Measurements from ENCODE around the gene CYP46A1.
A peak's percentile ranks its signal among the peaks of the same experiment; 100 is the strongest.

The CYP46A1 gene

GRCh38 chr14:99673305-99674063 lies 10.6 kb upstream of the CYP46A1 start:
- no peak for DNase-seq (ENCODE audit: low read depth in 2 of 2)

DNA sequence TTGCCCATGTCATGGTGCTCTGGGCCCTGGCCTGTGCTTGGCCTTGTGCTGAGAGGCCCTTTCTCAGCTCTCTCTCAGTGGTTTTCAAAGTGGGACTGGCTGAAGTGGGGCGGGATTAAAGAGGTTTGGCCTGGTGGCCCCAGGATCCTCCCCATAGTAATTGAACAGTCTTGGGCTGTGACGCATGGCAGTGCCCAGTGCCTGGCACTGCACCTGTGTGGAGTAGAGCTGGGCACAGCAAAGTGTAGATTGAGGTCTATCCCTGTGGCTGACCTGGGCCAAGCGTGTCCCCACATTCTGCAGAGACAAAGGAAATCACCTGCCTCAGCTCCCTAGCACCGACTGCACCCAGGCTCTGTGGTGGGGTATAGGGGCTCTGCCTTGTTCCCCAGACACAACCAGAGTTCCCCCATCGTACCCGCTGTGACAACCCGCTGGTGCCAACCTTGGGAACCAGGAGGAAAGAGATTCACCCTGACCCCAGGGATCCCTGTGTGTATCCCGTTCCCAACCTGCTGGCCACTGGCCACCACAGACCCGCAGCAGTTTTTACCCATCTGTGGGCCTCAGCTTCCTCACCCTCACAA lies 9.9 kb upstream of the CYP46A1 start:
- DNase-seq (ENCODE audit: low read depth in 2 of 2): no peak

DNA sequence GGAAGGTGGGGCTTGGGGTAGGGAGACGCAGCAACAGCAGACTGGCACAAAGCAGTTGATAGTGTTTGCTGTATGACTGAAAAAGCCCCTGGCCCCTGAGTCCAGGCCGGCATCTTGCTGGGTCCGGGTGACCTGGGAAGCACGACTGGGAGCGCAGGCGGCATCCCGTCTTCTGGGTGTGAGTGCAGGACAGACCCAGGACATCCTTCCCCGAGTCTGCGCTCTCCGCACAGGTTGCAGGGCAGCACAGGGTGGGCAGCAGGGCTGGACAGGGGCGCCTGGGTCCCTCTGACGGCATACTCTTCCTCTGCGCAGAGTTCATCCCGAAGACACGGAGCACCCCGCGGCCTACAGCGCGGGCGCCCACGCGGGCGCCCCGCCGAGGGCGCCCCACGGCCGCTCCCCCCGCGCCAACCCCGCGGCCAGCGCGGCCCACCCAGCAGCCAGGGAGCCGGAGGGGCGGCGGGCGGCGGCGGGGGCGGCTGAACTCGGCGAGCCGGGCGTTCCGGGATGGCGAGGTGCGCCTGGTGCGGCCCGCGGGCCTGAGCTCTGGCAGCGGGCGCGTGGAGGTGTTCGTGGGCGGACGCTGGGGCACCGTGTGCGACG lies 9.2 kb upstream of the CYP46A1 start:
- no peak for DNase-seq (ENCODE audit: low read depth in 2 of 2)

- no peak for DNase-seq (ENCODE audit: low read depth in 2 of 2)
Observed at GRCh38 chr14:99675382-99675835, 8.7 kb upstream of the CYP46A1 start.

DNA sequence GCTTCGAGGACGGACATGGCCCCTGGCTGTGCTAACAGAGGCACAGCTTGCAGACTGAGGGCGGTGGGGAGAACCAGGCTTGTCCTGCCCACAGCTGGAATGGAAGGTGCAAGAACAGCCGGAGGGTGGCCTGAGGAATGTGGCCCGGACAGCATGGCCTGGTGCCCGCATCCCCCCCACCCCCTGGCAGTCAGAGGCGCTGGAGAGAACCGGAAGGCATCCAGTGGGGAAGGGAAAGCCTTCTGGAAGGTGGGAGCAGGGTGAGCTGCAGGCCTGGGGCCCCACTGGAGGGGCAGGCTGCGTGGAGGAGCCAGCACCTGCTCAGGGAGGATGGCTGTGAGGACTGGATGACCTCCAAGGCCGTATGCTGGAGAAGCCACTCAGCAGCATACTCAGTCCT lies 8.1 kb upstream of the CYP46A1 start:
- DNase-seq (ENCODE audit: low read depth in 2 of 2): no peak

DNA sequence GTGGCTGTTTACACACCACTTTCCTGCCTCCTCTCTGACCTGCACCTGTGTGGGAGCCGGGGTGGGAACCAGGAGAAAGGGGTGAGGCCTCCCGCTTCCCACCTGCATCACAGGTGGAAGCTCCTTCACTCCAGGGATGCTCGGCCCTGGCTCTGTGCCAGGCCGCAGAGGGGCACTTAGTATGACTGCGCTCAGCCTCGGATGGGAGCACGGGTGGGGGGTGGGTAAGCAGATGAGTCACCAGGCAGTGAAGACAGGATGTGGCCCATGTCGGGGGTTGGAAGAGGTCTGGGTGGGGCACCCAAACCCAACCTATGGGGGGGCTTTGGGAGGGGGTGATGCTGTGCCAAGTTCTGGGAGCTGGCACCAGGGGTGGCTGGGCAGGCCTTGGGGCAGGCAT lies 7.4 kb upstream of the CYP46A1 start:
- DNase-seq (ENCODE audit: low read depth in 2 of 2): no peak

DNA sequence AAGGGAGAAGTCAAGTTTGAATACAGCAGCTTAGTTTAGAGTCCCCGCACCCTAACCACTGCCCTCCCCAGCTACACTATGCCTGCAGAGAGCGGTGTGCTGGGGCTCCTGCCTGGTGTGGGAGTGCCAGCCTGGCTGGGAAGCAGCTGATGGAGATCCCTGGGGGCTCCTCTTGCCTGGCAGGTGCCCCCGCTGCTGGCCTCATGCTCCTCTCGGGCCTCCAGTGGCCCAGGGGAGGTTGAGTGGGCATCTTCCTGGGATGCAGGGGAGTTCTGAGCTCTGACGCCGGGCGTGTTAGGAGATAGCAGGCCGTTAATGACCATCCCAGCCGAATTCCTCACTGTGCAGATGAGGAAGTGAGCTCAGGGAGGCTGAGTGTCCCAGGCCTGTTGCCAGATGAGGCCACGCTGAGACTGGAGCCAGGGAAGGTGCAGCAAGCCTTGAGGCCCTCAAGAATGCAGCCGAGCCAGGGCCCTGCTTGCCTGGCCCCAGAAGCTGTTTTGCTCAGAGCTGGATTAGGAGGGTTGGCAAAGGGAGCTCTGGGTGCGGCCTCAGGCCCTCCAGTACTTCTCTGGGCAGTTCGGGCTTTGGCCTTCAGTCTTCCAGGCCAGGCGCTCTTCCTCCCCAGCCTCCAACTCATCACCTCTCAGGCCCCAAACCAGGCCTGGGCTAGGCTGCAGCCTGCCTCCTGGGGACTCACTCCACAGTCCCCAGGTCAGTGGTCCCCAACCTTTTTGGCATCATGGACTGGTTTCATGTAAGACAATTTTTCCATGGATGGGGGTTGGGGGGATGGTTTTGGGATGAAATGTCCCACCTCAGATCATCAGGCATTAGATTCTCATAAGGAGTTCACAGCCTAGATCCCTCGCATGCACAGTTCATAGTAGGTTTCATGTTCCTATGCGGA lies 6.6 kb upstream of the CYP46A1 start:
- no peak for DNase-seq (ENCODE audit: low read depth in 2 of 2)

- DNase-seq (ENCODE audit: low read depth in 2 of 2): no peak
Observed at GRCh38 chr14:99678198-99678597, 5.9 kb upstream of the CYP46A1 start.

DNA sequence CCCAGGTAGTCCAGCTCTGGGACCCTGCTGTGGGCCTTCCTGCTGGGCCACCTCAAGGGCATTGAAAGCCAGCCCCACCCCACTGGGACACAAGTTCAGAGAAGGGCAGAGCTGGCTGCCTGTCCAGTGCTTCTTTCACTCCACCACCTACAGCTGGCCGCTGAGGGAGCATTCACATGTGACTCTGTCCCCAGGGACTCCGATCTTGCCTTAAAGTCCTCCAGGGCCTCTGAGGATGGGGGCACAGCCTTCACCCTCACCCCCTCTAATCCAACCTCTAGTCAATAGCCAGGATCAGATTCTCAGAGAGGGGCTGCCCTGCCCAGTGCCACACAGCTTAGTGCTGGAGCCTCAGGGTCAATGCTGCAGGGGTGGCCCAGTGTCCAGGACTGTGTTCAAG lies 5.0 kb upstream of the CYP46A1 start:
- no peak for DNase-seq (ENCODE audit: low read depth in 2 of 2)

DNA sequence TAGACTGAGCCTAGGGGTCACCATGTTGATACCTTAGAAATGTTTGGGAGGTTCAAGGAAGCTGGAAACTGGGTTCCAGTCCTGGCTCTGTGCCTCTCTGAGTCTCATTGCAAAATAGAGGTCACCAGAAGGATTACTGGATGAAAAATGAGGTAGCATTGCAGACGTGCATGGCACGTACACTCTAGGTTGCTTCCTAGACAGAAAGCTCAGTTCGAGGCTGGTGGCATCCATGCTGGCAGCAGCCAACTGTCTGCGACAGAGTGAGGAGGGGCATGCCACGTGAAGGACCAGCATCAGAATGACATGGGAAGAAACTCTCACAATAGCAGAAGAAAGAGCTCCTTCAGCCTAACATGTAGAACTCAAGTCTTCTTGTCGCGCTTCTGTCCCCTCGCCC lies 4.6 kb upstream of the CYP46A1 start:
- no peak for DNase-seq (ENCODE audit: low read depth in 2 of 2)

DNA sequence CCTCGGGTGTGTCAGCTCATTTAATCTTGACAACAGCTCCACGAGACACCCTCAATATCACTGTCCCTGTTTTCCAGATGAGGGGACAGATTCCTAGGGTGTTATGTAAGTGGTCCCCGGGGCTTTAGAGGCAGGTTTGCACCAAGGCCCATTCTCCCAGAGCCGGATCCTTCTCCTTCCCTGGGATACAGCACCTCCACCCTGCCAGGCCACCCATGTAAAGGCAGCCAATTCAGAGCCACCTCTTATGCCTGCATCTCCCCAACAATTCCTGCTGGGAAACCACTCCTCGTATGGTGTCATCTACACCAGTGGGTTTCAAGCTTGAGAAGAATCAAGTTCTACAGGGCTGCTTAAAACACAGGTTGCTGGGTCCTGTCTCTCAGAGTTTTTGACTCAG lies 4.1 kb upstream of the CYP46A1 start:
- no peak for DNase-seq (ENCODE audit: low read depth in 2 of 2)

DNA sequence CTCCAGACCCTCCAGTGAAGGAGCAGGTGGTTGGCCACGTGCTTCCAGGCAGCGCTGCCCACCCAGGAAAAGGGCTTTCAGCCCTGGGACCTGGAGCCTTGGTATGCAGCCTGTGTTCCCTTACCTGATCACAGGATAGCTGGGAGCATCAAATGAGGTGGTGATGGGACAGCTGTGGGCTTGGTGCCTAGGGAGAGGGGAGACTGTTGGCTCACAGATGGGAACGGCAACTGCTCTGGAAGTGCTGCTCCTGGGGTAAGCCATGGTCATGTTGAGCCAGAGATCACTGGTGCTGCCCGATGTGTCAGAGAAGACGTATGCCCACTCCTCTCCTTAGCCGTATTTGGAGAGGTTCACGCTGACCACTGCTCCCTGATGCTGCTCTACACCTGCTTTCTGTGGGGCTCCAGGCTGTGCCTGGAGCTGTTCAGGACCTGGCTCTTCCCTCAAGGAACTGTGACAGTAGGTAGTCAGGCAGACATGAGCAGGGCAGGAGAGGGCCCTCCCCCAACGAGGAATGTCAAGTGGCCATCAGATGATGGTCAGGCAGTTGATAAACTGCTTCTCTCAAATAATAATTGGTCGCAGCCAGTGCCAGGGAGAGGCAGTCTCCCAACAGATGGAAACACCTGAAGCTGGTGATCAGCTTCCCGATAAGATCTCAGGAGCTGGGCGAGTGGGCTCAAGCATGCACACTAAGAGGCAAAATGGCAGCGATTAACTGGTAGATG lies 2.8 kb upstream of the CYP46A1 start:
- no peak for DNase-seq (ENCODE audit: low read depth in 2 of 2)

DNA sequence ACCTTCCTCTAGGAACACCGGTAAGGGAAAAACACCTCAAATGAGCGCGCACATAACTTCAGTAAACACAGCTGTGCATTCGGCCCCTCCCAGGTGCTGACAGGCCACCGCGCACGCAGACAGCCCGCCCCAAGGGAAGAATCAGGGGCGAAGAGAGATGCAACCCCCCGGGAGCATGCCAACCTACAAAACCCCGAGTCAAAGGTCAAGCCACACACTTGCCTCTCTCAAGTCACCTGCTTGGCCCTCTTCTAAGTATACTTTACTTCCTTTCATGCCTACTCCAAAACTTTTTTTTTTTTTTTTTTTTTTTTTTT lies 2.3 kb upstream of the CYP46A1 start:
- no peak for DNase-seq (ENCODE audit: low read depth in 2 of 2)

DNA sequence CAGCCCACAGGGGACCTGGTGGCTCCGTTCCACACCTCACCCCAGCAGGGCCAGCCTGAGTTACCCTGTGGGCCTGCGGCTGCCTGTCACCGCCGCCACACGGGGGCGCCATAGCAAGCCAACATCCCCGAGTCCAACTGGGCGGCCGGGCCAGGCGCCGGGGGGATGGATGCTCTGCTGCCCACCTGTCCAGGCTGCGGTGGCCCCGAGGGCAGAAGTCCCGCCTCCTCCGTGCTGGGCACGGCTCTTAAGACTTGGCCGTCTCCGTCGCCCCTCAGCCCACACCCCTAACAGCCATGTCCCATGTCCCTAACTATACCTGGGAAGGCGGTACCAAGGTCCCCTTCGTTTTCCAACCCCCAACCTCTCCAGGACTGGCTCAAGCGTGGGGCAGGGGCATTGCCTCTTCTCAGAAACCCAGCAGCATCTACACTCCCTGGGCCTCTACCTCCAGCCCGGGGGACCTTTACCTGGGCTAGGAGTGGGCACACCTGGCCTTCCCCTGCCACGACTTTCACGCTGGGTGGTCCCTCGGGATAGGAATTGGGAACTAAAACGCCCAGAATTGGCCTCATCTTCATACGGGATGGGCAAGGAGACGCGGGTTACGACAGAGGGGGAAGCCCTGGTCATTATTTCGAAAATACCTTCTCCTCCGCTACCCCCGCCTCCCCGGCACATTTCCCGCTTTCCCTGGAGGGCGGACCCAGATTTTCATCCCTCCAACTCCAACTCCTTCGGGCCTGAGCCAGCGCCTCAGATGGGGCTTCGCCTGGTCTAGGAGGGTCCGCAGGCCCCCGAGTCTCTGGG lies 1.1 kb upstream of the CYP46A1 start:
- peak; percentile 57 to 68 for DNase-seq (ENCODE audit: low read depth in 2 of 2)

DNA sequence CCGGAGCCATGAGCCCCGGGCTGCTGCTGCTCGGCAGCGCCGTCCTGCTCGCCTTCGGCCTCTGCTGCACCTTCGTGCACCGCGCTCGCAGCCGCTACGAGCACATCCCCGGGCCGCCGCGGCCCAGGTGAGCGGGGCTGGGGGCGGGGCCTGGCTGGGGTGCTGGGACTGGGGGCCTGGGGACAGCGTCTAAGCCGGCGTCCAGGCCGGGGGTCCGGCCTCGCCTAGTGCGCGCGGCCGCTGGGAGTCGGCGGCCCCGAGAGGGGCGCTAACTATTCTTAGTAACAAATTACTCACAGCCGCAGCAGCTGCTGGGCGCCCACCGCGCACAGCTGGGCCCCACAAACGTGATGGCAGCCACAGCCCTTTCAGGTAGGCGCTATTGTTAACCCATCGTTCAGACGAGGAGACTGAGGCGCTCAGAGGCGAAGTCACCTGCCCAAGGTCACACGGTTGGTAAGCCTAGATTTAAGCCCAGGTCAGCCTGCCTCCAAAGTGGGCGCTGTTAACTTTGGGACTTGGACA lies 374 bp downstream of the CYP46A1 start:
- peak in 1 of 2 donors; percentile 28 for DNase-seq (ENCODE audit: low read depth in 2 of 2)

DNA sequence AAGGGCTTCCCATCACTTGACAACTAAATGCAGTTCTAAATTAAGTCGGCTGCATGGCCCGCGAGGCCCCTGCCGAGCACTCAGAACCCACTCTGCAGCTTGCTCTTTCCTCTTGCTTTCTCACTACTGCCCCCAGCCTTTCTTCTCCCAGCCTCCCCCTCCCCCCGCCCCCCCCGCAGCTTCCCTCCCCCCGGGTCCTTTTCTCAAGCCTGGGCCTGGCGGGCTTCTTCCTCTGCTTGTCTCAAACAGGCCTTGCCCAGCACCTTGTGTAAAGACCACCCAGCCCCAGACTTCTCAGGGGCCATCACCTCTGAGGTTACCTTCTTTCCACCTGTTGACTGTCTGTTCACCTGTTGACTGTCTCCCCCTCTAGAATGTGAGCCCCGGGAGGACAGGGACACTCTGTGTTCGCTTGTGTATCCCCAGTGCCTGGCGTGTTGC lies 1.1 kb downstream of the CYP46A1 start:
- DNase-seq (ENCODE audit: low read depth in 2 of 2): no peak

DNA sequence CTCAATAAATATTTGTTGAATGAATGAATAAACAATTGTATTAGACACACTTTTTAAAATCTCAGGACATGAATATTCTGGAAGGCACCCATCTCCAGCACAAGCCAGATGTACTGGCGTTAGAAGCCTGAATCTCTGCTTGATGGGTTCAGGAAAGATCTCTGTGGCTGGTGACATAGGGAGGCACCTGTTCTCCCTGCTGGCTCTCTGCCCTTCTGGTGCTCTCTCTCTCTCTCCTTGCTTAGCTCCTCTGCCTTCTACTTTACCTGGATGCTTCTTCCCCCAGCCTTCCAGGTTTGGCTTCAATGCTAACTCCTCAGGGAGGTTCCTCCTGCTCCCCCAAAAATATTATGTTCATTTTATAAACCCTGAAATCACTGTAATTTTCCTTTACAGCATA lies 1.5 kb downstream of the CYP46A1 start:
- DNase-seq (ENCODE audit: low read depth in 2 of 2): no peak

- DNase-seq (ENCODE audit: low read depth in 2 of 2): no peak
Observed at GRCh38 chr14:99686557-99687283, 2.6 kb downstream of the CYP46A1 start.

DNA sequence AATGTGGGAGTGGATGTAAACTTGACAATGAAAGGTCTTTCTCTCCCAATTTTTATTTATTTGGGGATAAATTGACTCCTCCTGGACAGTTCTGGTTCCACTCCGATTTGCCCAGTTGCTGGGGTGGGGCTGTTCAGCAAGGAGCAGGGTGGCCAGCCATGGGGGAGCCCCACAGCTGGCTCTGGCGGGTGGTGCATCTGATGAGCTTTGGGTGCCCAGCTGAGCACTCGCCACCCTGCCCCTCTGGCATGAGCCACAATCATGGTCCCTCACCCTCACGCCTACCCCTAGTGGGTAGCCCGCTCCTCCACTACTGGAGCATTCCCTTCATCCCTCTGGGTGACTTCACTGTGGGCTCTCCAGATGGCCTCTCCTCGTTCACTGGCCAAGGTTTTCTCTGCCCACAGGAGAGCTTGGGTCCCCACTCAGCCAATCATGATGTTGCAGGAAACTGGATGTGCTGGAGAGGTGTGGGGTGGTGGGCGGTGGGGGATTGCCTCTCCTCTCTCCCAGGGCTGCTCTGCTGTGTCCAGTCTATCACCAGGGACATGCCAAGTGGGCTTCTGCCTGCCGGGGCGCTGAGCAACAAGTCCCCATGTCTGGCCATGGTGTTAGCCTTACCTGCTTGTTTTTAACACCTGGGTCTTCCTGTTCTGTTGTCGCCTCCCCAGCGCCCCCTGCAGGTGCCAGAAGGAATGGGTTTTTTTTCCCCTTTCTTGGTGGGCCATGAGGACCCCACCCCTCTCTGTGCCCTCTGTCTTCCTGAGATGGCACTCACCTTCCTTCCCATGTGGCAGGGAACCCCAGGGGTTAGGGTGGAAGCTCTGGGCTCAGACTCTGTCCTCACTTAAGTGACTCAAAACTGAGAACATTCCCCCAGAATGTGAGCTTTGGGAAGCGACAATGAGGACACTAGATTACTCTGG lies 3.4 kb downstream of the CYP46A1 start:
- no peak for DNase-seq (ENCODE audit: low read depth in 2 of 2)
